H1 (cell line): Measurements from ENCODE around the gene ZNF385B. TPM values are rescaled to one million over a fixed set of nuclear protein-coding genes. Genes with fewer than 3 reads are reported as not detected.

Experiments used
- CTCF ChIA-PET: fragments of 300-600 bp; sonication (Branson Sonifier 250); formaldehyde crosslinking; loops from one replicate; lab custom pipeline; 2021; ENCODE audit not compliant: partially characterized antibody; lab: Charles Lee
- POLR2A ChIA-PET: fragments of 300-600 bp; sonication (Branson Sonifier 250); formaldehyde crosslinking; loops from one replicate; lab custom pipeline; 2021; ENCODE audit warnings: inconsistent platforms; ENCODE audit not compliant: partially characterized antibody; lab: Charles Lee
- DNase-seq, 2 experiments: peaks; one replicate each; pipeline versions ENCODE4 v3.0.0 to v3.0.0-alpha.2; 2010 to 2022; ENCODE audit warnings: low spot score in 2 of 2, low read depth in 1 of 2, mixed read lengths in 1 of 2
- FAIRE-seq: peaks from 2 replicates; lab custom pipeline; 2011; peaks lifted over from hg19 to GRCh38; lab: Jason Lieb, UNC
- H2AFZ ChIP-seq: 2 replicates; pipeline ENCODE4 v1.8.1; 2012; ENCODE audit warnings: low read length, inconsistent platforms
- H2AK5ac ChIP-seq: 2 replicates; pipeline ENCODE4 v1.6.1; 2013; ENCODE audit warnings: low read depth, low read length
- H2BK120ac ChIP-seq: replicated peaks from 2 replicates; pipeline ENCODE3; 2013; ENCODE audit warnings: low read depth, low read length, inconsistent platforms
- H2BK12ac ChIP-seq: 2 replicates; pipeline ENCODE4 v1.6.1; 2013; ENCODE audit warnings: low read depth, low read length
- H2BK15ac ChIP-seq: 2 replicates; pipeline ENCODE4 v1.6.1; 2013; ENCODE audit warnings: low read length
- H2BK20ac ChIP-seq: 2 replicates; pipeline ENCODE4 v1.6.1; 2013; ENCODE audit warnings: low read length
- H2BK5ac ChIP-seq: 2 replicates; pipeline ENCODE4 v1.6.1; 2013; ENCODE audit warnings: low read depth, low read length
- H3K14ac ChIP-seq: 2 replicates; pipeline ENCODE4 v1.6.1; 2013; ENCODE audit warnings: inconsistent platforms; ENCODE audit not compliant: insufficient read length
- H3K18ac ChIP-seq: 2 replicates; pipeline ENCODE4 v1.6.1; 2013; ENCODE audit warnings: low read length; ENCODE audit errors: extremely low read depth
- H3K23ac ChIP-seq: 2 replicates; pipeline ENCODE4 v1.6.1; 2013; ENCODE audit warnings: inconsistent platforms; ENCODE audit not compliant: insufficient read length
- H3K23me2 ChIP-seq: 2 replicates; pipeline ENCODE4 v1.6.1; 2013; ENCODE audit warnings: low read depth, low read length
- H3K27ac ChIP-seq: 2 replicates; pipeline ENCODE4 v1.6.1; 2011; ENCODE audit warnings: low read depth, low read length, inconsistent platforms
- H3K27me3 ChIP-seq, 4 experiments: replicated peaks in 1 of 4; 1 replicate in 1 of 4; 2 replicates in 3 of 4; pipeline versions ENCODE4 v1.6.1 to v1.8.1; 2011 to 2013; ENCODE audit warnings: low read length in 3 of 4, mild to moderate bottlenecking in 3 of 4, inconsistent platforms in 2 of 4, mixed read lengths in 2 of 4, moderate library complexity in 1 of 4; ENCODE audit not compliant: control insufficient read depth in 3 of 4, insufficient read depth in 3 of 4; ENCODE audit errors: extremely low read depth in 1 of 4
- H3K36me3 ChIP-seq, 4 experiments: 2 replicates each; pipeline versions ENCODE4 v1.6.1 to v1.8.1; 2011 to 2013; ENCODE audit warnings: mild to moderate bottlenecking in 4 of 4, low read length in 3 of 4, moderate library complexity in 2 of 4, control low read depth in 1 of 4, inconsistent platforms in 1 of 4; ENCODE audit not compliant: insufficient read depth in 4 of 4, control insufficient read depth in 2 of 4
- H3K4ac ChIP-seq: replicated peaks from 2 replicates; pipeline ENCODE3; 2013; ENCODE audit warnings: low read length, low read depth, mixed read lengths, inconsistent platforms; ENCODE audit not compliant: insufficient read length
- H3K4me1 ChIP-seq, 4 experiments: replicated peaks in 1 of 4; 1 replicate in 1 of 4; 2 replicates in 3 of 4; pipeline versions ENCODE4 v1.6.1 to v1.8.1; 2011 to 2013; ENCODE audit warnings: low read length in 3 of 4, inconsistent platforms in 2 of 4, mixed read lengths in 1 of 4; ENCODE audit not compliant: insufficient read depth in 4 of 4, control insufficient read depth in 3 of 4
- H3K4me2 ChIP-seq, 2 experiments: 2 replicates each; pipeline versions ENCODE4 v1.6.1 to v1.8.1; 2011 to 2013; ENCODE audit warnings: low read depth in 2 of 2, low read length in 2 of 2, control low read depth in 1 of 2, inconsistent platforms in 1 of 2, mild to moderate bottlenecking in 1 of 2; ENCODE audit not compliant: insufficient read depth in 1 of 2
- H3K4me3 ChIP-seq, 4 experiments: fragments of 200-600, 300-600 bp in 1 of 4; sonication (generic), shearing (Covaris generic), sonication (Bioruptor Twin) in 1 of 4; 2 replicates each; pipeline versions ENCODE4 v1.5.1 to v1.8.1; 2011 to 2016; ENCODE audit warnings: low read length in 4 of 4, low read depth in 3 of 4, control low read depth in 2 of 4, inconsistent platforms in 2 of 4, mild to moderate bottlenecking in 2 of 4, mixed read lengths in 1 of 4, moderate library complexity in 1 of 4; ENCODE audit not compliant: insufficient read depth in 2 of 4; ENCODE audit errors: extremely low read depth in 1 of 4
- H3K56ac ChIP-seq: replicated peaks from 2 replicates; pipeline ENCODE3; 2013; ENCODE audit warnings: low read depth, mild to moderate bottlenecking, mixed read lengths, low read length, inconsistent platforms; ENCODE audit not compliant: insufficient read length
- H3K79me1 ChIP-seq: 2 replicates; pipeline ENCODE4 v1.6.1; 2013; ENCODE audit warnings: low read depth, low read length, control low read depth
- H3K79me2 ChIP-seq, 2 experiments: 2 replicates each; pipeline versions ENCODE4 v1.6.1 to v1.8.1; 2012 to 2013; ENCODE audit warnings: low read length in 2 of 2, mild to moderate bottlenecking in 2 of 2, inconsistent platforms in 1 of 2; ENCODE audit not compliant: insufficient read depth in 2 of 2, control insufficient read depth in 1 of 2
- H3K9ac ChIP-seq, 4 experiments: replicated peaks in 1 of 4; 1 replicate in 1 of 4; 2 replicates in 3 of 4; pipeline versions ENCODE4 v1.6.1 to v1.8.1; 2011 to 2013; ENCODE audit warnings: low read depth in 3 of 4, low read length in 3 of 4, control low read depth in 2 of 4, mild to moderate bottlenecking in 2 of 4, moderate library complexity in 2 of 4, inconsistent platforms in 1 of 4; ENCODE audit errors: extremely low read depth in 1 of 4
- H3K9me3 ChIP-seq, 2 experiments: 2 replicates each; pipeline versions ENCODE4 v1.6.1 to v1.8.1; 2012 to 2013; ENCODE audit warnings: mild to moderate bottlenecking in 2 of 2, moderate library complexity in 2 of 2, control low read depth in 1 of 2, inconsistent platforms in 1 of 2, low read depth in 1 of 2, low read length in 1 of 2, mixed read lengths in 1 of 2; ENCODE audit not compliant: insufficient read depth in 2 of 2
- H4K20me1 ChIP-seq, 2 experiments: replicated peaks in 1 of 2; 2 replicates each; pipeline versions ENCODE3 to v1.8.1; 2011 to 2013; ENCODE audit warnings: inconsistent platforms in 2 of 2, low read length in 2 of 2, mild to moderate bottlenecking in 1 of 2; ENCODE audit not compliant: insufficient read depth in 2 of 2, control insufficient read depth in 1 of 2
- H4K5ac ChIP-seq: 2 replicates; pipeline ENCODE4 v1.6.1; 2013; ENCODE audit warnings: low read length, low read depth, mixed read lengths, inconsistent platforms; ENCODE audit not compliant: insufficient read length
- H4K8ac ChIP-seq: 2 replicates; pipeline ENCODE4 v1.8.0; 2013; ENCODE audit warnings: mild to moderate bottlenecking, moderate library complexity, low read length, inconsistent platforms; ENCODE audit not compliant: insufficient read depth; ENCODE audit errors: extremely low read depth
- H4K91ac ChIP-seq: replicated peaks from 2 replicates; pipeline ENCODE3; 2013; ENCODE audit warnings: low read length, mixed read lengths, inconsistent platforms; ENCODE audit not compliant: insufficient read length
- CEBPB ChIP-seq: IDR thresholded peaks from 2 replicates; pipeline ENCODE4 v1.6.1; 2012; ENCODE audit warnings: low read depth, low read length
- CREB1 ChIP-seq: IDR thresholded peaks from 2 replicates; pipeline ENCODE4 v1.6.1; 2012; ENCODE audit warnings: inconsistent platforms
- E2F6 ChIP-seq: IDR thresholded peaks from 2 replicates; pipeline ENCODE4 v1.6.1; 2012; ENCODE audit warnings: inconsistent platforms
- EGR1 ChIP-seq: IDR thresholded peaks from 2 replicates; pipeline ENCODE4 v1.6.1; 2011; ENCODE audit warnings: low read depth, low read length, borderline replicate concordance
- EP300 ChIP-seq, 2 experiments: IDR thresholded peaks; 1 replicate in 1 of 2; 2 replicates in 1 of 2; pipeline ENCODE4 v1.6.1; 2011 to 2012; ENCODE audit warnings: low read depth in 2 of 2, low read length in 2 of 2, mild to moderate bottlenecking in 2 of 2, borderline replicate concordance in 1 of 2, inconsistent platforms in 1 of 2, moderate library complexity in 1 of 2
- FOSL1 ChIP-seq: IDR thresholded peaks from 2 replicates; pipeline ENCODE4 v1.6.1; 2011; ENCODE audit warnings: mild to moderate bottlenecking, low read depth, low read length, moderate library complexity; ENCODE audit not compliant: insufficient read depth
- GABPA ChIP-seq: IDR thresholded peaks from 2 replicates; pipeline ENCODE4 v1.6.1; 2011; ENCODE audit warnings: mild to moderate bottlenecking, low read length, moderate library complexity, borderline replicate concordance; ENCODE audit not compliant: insufficient read depth
- HDAC2 ChIP-seq, 2 experiments: fragments of 300-600 bp in 1 of 2; sonication (generic) in 1 of 2; IDR thresholded peaks; 2 replicates each; pipeline ENCODE4 v1.6.1; 2011 to 2012; ENCODE audit warnings: low read depth in 2 of 2, low read length in 2 of 2, mild to moderate bottlenecking in 2 of 2, moderate library complexity in 2 of 2, borderline replicate concordance in 1 of 2, inconsistent platforms in 1 of 2
- MAFK ChIP-seq: IDR thresholded peaks from 2 replicates; pipeline ENCODE4 v1.6.1; 2012; ENCODE audit warnings: low read depth, mild to moderate bottlenecking, improper control_type of control experiment, low read length
- MAX ChIP-seq: IDR thresholded peaks from 2 replicates; pipeline ENCODE4 v1.6.1; 2012; ENCODE audit warnings: inconsistent platforms
- POU5F1 ChIP-seq: IDR thresholded peaks from 2 replicates; pipeline ENCODE4 v1.6.1; 2011; ENCODE audit warnings: low read depth, mild to moderate bottlenecking, low read length, moderate library complexity
- RBBP5 ChIP-seq: IDR thresholded peaks from 2 replicates; pipeline ENCODE4 v1.7.1; 2012; ENCODE audit warnings: low read depth, mild to moderate bottlenecking, inconsistent platforms, low read length, moderate library complexity, borderline replicate concordance
- SUZ12 ChIP-seq: fragments of 200-600 bp; sonication (generic); IDR thresholded peaks from 2 replicates; pipeline ENCODE4 v1.6.1; 2012; ENCODE audit warnings: mild to moderate bottlenecking, inconsistent platforms, low read length, moderate library complexity, mixed read lengths
- TCF12 ChIP-seq: IDR thresholded peaks from 2 replicates; pipeline ENCODE4 v1.6.1; 2011; ENCODE audit warnings: low read depth, mild to moderate bottlenecking, low read length
- WGBS, 2 experiments: shearing (Covaris generic) in 1 of 2; methylation state at CpG; one replicate each; pipeline versions ENCODE4 v1.1.6 to v1.1.7; 2013 to 2015; ENCODE audit warnings: low lambda C conversion rate in 2 of 2, mixed read lengths in 2 of 2, inconsistent platforms in 1 of 2, low coverage in 1 of 2, missing lambda C conversion rate in 1 of 2; ENCODE audit not compliant: insufficient replicate concordance in 2 of 2, insufficient coverage in 1 of 2, insufficient read length in 1 of 2; ENCODE audit errors: extremely low coverage in 1 of 2, missing lambda C conversion rate in 1 of 2; 5-methylcytosine and 5-hydroxymethylcytosine counted together
- polyA plus RNA-seq, 7 experiments: library from polyadenylated mRNA; depleted of rRNA in 3 of 7; stranded (reverse) in 5 of 7; unstranded in 2 of 7; fragments of >200 nt in 5 of 7; fragments of 200-250 nt in 2 of 7; gene quantifications; 1 replicate in 5 of 7; 2 replicates in 1 of 7; 4 replicates in 1 of 7; pipeline versions ENCODE4 v1.2.1 to v1.2.3, GENCODE V29; 2011 to 2013; ENCODE audit warnings: missing spikeins in 2 of 7, mixed read lengths in 2 of 7
- total RNA-seq: library from RNA; stranded (reverse); fragmentation: NEBNext Ultra II Directional; extraction: Animal tissue kit (Norgen Biotek cat#: 25700); gene quantifications from 2 replicates; pipeline ENCODE4 v1.2.1, GENCODE V29; 2021

The ZNF385B gene
- total and polyA plus RNA-seq, 2 of the 8 experiments (the other 6 are each of a cell fraction or from before 2014, with no cell fraction given), result 1.1 to 3.7 TPM

GRCh38 chr2:179655627-179656026 is 205.8 kb downstream of the ZNF385B start:
- no peaks in the 10 kb centered on the region for H3K79me2 ChIP-seq
- POLR2A ChIA-PET, result no interaction called here
- DNase-seq (no peak), FAIRE-seq (no peak)
- 89% methylated on average over 2 of the region's 2 CpGs; no CpG with 5 or more reads in 1 of the 2 experiments for WGBS, 2 experiments
- H4K20me1 ChIP-seq, result no peaks in the 10 kb centered on the region
- no peak overlapping the region for H4K5ac ChIP-seq
- no peak overlapping the region for H2AFZ ChIP-seq
- no peak overlapping the region for H4K8ac ChIP-seq
- no peak overlapping the region for H3K23ac ChIP-seq
- no peak overlapping the region for H3K56ac ChIP-seq
- no peak overlapping the region for H3K4ac ChIP-seq
- CTCF ChIA-PET, result interaction anchor here (1.0 to 1.7 kb wide), 3 partner anchors 8 to 94 kb away, joined by 3 read pairs; no protein-coding TSS in a partner anchor
- no peaks in the 10 kb centered on the region for H3K9me3 ChIP-seq
- no peak overlapping the region for H2BK12ac ChIP-seq
- H3K4me2 ChIP-seq, result no peak overlapping the region
- H3K23me2 ChIP-seq, result no peaks in the 10 kb centered on the region
- no peak overlapping the region for H3K18ac ChIP-seq
- H2BK20ac ChIP-seq, result no peak overlapping the region
- no peak overlapping the region for H2BK15ac ChIP-seq
- H3K36me3 ChIP-seq, result no peaks in the 10 kb centered on the region
- H3K14ac ChIP-seq, result no peak overlapping the region
- no peak overlapping the region for H3K4me3 ChIP-seq
- H2BK120ac ChIP-seq, result no peak overlapping the region
- no peaks in the 10 kb centered on the region for H3K79me1 ChIP-seq
- H3K27me3 ChIP-seq, result peaks cover 0 to 1% (median 0%) of the 10 kb centered on the region in 4 experiments; a peak in 1 of 7 replicates
- H2BK5ac ChIP-seq, result no peak overlapping the region
- no peaks in the 10 kb centered on the region for H3K4me1 ChIP-seq
- no peak overlapping the region for H2AK5ac ChIP-seq
- no peak overlapping the region for H3K27ac ChIP-seq
- H3K9ac ChIP-seq, result no peak overlapping the region
- no peak overlapping the region for H4K91ac ChIP-seq
- no peak for TF ChIP-seq E2F6
- no peak for TF ChIP-seq GABPA
- TF ChIP-seq HDAC2 (IDR thresholded peaks at IDR 0.05; ENCODE audit: borderline replicate concordance in 1 of 2, low read depth in 2 of 2, low read length in 2 of 2), result no peak
- TF ChIP-seq SUZ12, result no peak
- TF ChIP-seq EGR1, result no peak
- no peak for TF ChIP-seq CREB1
- TF ChIP-seq RBBP5, result no peak
- no peak for TF ChIP-seq EP300 (IDR thresholded peaks at IDR 0.05; ENCODE audit: borderline replicate concordance in 1 of 2, low read depth in 2 of 2, low read length in 2 of 2)
- TF ChIP-seq CEBPB, result no peak
- no peak for TF ChIP-seq MAX
- TF ChIP-seq FOSL1, result no peak
- TF ChIP-seq MAFK, result no peak
- TF ChIP-seq POU5F1, result no peak
- no peak for TF ChIP-seq TCF12
